ENCODE measurements around the gene SMS.

The SMS gene

DNA sequence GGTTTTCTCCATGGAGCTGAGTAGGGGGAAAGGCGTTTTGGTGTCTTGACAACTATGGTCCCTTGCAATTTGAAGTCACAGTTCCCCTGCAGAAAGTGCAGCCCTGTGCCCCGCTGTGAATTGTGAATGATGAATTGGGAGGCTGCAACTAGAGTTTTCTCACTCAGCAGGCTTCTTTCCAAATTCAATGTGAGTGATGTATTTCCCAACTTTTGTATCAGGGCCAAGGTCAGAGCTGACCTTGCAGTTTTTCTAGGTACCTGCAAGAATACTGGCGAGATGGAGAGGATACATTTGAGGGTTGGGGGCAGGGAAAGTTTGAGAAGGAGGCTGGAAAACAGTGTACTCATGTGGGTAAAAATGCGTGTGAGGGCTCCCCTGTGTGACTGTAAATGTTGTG lies 103.4 kb downstream of the SMS start:
- DNase-seq: no peak

All from SW 1271 (cell line).